ENCODE results near the gene LRSAM1.

The LRSAM1 gene

GRCh38 chr9:127519301-127520166 is 68.2 kb downstream of the LRSAM1 start:
- no peak for DNase-seq

- DNase-seq, result no peak
Measured at GRCh38 chr9:127520941-127521918, 69.9 kb downstream of the LRSAM1 start.

GRCh38 chr9:127521919-127522304 is 70.6 kb downstream of the LRSAM1 start:
- no peak for DNase-seq

GRCh38 chr9:127522727-127523126 is 71.4 kb downstream of the LRSAM1 start:
- DNase-seq, result no peak

GRCh38 chr9:127523312-127523851 is 72.1 kb downstream of the LRSAM1 start:
- no peak for DNase-seq

- DNase-seq, result no peak
Measured at GRCh38 chr9:127524373-127524772, 73.1 kb downstream of the LRSAM1 start.

GRCh38 chr9:127525401-127526188 is 74.3 kb downstream of the LRSAM1 start:
- no peak for DNase-seq

- no peak for DNase-seq
Measured at GRCh38 chr9:127526655-127527559, 75.6 kb downstream of the LRSAM1 start.

- no peak for DNase-seq
Measured at GRCh38 chr9:127527560-127528268, 76.4 kb downstream of the LRSAM1 start.

GRCh38 chr9:127528422-127529251 is 77.3 kb downstream of the LRSAM1 start:
- no peak for DNase-seq

GRCh38 chr9:127529671-127530070 is 78.4 kb downstream of the LRSAM1 start:
- DNase-seq, result no peak

GRCh38 chr9:127530206-127530941 is 79.1 kb downstream of the LRSAM1 start:
- no peak for DNase-seq

GRCh38 chr9:127531676-127532075 is 80.4 kb downstream of the LRSAM1 start:
- no peak for DNase-seq

- no peak for DNase-seq
Measured at GRCh38 chr9:127534250-127534906, 83.1 kb downstream of the LRSAM1 start.

GRCh38 chr9:127534931-127535330 is 83.6 kb downstream of the LRSAM1 start:
- DNase-seq, result no peak

GRCh38 chr9:127535396-127535795 is 84.1 kb downstream of the LRSAM1 start:
- DNase-seq, result no peak

- DNase-seq, result no peak
Measured at GRCh38 chr9:127535834-127536233, 84.5 kb downstream of the LRSAM1 start.

GRCh38 chr9:127536499-127536898 is 85.2 kb downstream of the LRSAM1 start:
- no peak for DNase-seq

- no peak for DNase-seq
Measured at GRCh38 chr9:127537014-127537413, 85.7 kb downstream of the LRSAM1 start.
